Suprapubic skin (tissue), 4 donors: ENCODE data around the gene TM4SF20. TPM values are rescaled to one million over a fixed set of nuclear protein-coding genes. Genes with fewer than 3 reads are reported as not detected.

Experiments used
- DNase-seq, 2 donors: peaks; one replicate each; pipeline ENCODE4 v3.0.0-alpha.2; 2019; ENCODE audit warnings: low spot score in 2 of 2
- H3K27ac ChIP-seq: fragments of 200-600 bp; sonication (generic); one replicate; pipeline ENCODE4 v1.5.1; 2019
- H3K27me3 ChIP-seq: fragments of 200-600 bp; sonication (generic); one replicate; pipeline ENCODE4 v1.5.1; 2019
- H3K36me3 ChIP-seq: fragments of 200-600 bp; sonication (generic); one replicate; pipeline ENCODE4 v1.5.1; 2019
- H3K4me1 ChIP-seq: fragments of 200-600 bp; sonication (generic); one replicate; pipeline ENCODE4 v1.5.1; 2019
- H3K4me3 ChIP-seq: fragments of 200-600 bp; sonication (generic); one replicate; pipeline ENCODE4 v1.5.1; 2019; ENCODE audit warnings: mild to moderate bottlenecking
- H3K9me3 ChIP-seq: fragments of 200-600 bp; sonication (generic); one replicate; pipeline ENCODE4 v1.5.1; 2019
- CTCF ChIP-seq, 2 donors: fragments of 200-600 bp in 1 of 2; fragments of 450-650 bp in 1 of 2; sonication (generic) in 1 of 2; IDR thresholded peaks; one replicate each; pipeline ENCODE4 v1.5.1; 2016 to 2019; ENCODE audit warnings: antibody characterized with exemption in 2 of 2, mild to moderate bottlenecking in 1 of 2, moderate library complexity in 1 of 2
- EP300 ChIP-seq: sonication (generic); formaldehyde crosslinking; IDR thresholded peaks from one replicate; pipeline ENCODE4 v1.6.1; 2017; ENCODE audit warnings: antibody characterized with exemption
- POLR2A ChIP-seq, 2 donors: fragments of 450-650 bp; IDR thresholded peaks; one replicate each; pipeline ENCODE4 v1.6.1; 2017; ENCODE audit warnings: antibody characterized with exemption in 2 of 2, mild to moderate bottlenecking in 2 of 2, moderate library complexity in 2 of 2
- POLR2AphosphoS5 ChIP-seq, 3 donors: sonication (generic); formaldehyde crosslinking; IDR thresholded peaks; one replicate each; pipeline ENCODE4 v1.6.1; 2017; ENCODE audit warnings: antibody characterized with exemption in 3 of 3
- WGBS: methylation state at CpG from one replicate; pipeline ENCODE4 v1.1.5; 2018; 5-methylcytosine and 5-hydroxymethylcytosine counted together
- total RNA-seq, 4 donors: library from RNA; depleted of rRNA; stranded (reverse); fragments of >200 nt; gene quantifications; one replicate each; pipeline ENCODE4 v1.1.0, GENCODE V29; 2016

Gene TM4SF20
- total RNA-seq, 4 donors from 2014 or later = 0.42 TPM; not detected in 3

DNA sequence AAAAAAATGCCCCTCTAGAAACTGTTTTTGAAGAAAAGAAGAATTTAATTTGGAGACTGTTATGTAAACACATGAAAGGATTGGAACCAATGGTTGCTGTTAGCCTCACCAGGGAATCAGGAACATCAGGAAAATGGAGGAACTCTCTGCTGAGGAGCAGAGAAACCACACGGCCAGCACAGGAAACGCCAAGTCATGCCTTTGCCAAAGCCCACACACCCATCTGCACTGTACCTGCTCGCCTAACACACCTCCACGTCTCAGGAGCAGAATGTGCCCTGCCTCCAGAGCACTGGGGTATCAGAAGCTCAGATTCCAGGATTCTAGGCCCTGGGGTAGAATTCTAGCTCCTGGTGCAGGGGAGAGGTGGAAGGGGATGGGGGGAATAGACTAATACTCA, 18.5 kb upstream of the TM4SF20 start:
- TF ChIP-seq POLR2A (IDR thresholded peaks at IDR 0.05) (no peak), EP300 (no peak), POLR2AphosphoS5 (IDR thresholded peaks at IDR 0.05) (no peak), CTCF (IDR thresholded peaks at IDR 0.05) (no peak)
- DNase-seq = no peak
- no peaks in the 10 kb centered on the region for H3K9me3 ChIP-seq
- no peaks in the 10 kb centered on the region for H3K27me3 ChIP-seq
- no peak overlapping the region for H3K4me3 ChIP-seq
- H3K36me3 ChIP-seq = no peaks in the 10 kb centered on the region
- WGBS = 48% methylated on average over 4 of the region's 4 CpGs
- no peaks in the 10 kb centered on the region for H3K4me1 ChIP-seq
- no peak overlapping the region for H3K27ac ChIP-seq

- Histone ChIP-seq H3K9me3 (no peaks in the 10 kb centered on the region), H3K36me3 (no peaks in the 10 kb centered on the region), H3K4me3 (no peak overlapping the region), H3K27ac (no peak overlapping the region), H3K27me3 (no peaks in the 10 kb centered on the region), H3K4me1 (no peaks in the 10 kb centered on the region)
- no peak for DNase-seq
- WGBS = 73% methylated on average over 1 of the region's 1 CpG
- TF ChIP-seq POLR2A (IDR thresholded peaks at IDR 0.05) (no peak), CTCF (IDR thresholded peaks at IDR 0.05) (no peak), EP300 (no peak), POLR2AphosphoS5 (IDR thresholded peaks at IDR 0.05) (no peak)
These were observed 16.4 kb upstream of the TM4SF20 start for GRCh38 chr2:227395556-227395955.

- no peaks in the 10 kb centered on the region for H3K4me1 ChIP-seq
- H3K27me3 ChIP-seq = no peaks in the 10 kb centered on the region
- 95% methylated on average over 2 of the region's 2 CpGs for WGBS
- no peaks in the 10 kb centered on the region for H3K9me3 ChIP-seq
- no peak for DNase-seq
- no peak overlapping the region for H3K4me3 ChIP-seq
- H3K27ac ChIP-seq = no peak overlapping the region
- no peak for TF ChIP-seq EP300
- TF ChIP-seq POLR2AphosphoS5 (IDR thresholded peaks at IDR 0.05) = no peak
- TF ChIP-seq POLR2A (IDR thresholded peaks at IDR 0.05) = no peak
- TF ChIP-seq CTCF (IDR thresholded peaks at IDR 0.05) = no peak
- H3K36me3 ChIP-seq = no peaks in the 10 kb centered on the region
These were observed 15.3 kb upstream of the TM4SF20 start for GRCh38 chr2:227394401-227394800.

GRCh38 chr2:227390468-227391256, 11.6 kb upstream of the TM4SF20 start:
- Histone ChIP-seq H3K4me3 (no peak overlapping the region), H3K36me3 (no peaks in the 10 kb centered on the region), H3K4me1 (no peaks in the 10 kb centered on the region), H3K27me3 (no peaks in the 10 kb centered on the region), H3K27ac (no peak overlapping the region), H3K9me3 (no peaks in the 10 kb centered on the region)
- DNase-seq = no peak
- TF ChIP-seq POLR2AphosphoS5 (IDR thresholded peaks at IDR 0.05) = no peak
- no peak for TF ChIP-seq EP300
- TF ChIP-seq CTCF (IDR thresholded peaks at IDR 0.05) = no peak
- 88% methylated on average over 17 of the region's 17 CpGs for WGBS

DNA sequence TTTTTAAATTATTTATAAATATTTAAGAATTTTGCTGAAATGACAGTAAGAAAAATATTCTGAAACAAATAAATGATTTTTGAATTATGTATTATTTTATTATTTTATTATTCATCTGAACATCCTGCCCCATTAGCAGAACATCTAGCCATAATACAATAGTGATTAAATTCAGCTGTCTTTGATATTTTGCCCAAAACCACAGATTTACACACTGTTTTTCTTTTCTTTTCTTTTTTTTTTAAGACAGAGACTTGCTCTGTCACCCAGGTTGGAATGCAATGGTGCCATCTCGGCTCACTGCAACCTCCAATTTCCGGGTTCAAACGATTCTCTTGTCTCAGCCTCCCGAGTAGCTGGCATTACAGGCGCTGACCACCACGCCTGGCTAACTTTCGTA, 10.6 kb upstream of the TM4SF20 start:
- Histone ChIP-seq H3K4me3 (no peak overlapping the region), H3K27me3 (no peaks in the 10 kb centered on the region), H3K27ac (no peak overlapping the region), H3K4me1 (no peaks in the 10 kb centered on the region), H3K9me3 (no peaks in the 10 kb centered on the region), H3K36me3 (no peaks in the 10 kb centered on the region)
- 86% methylated on average over 7 of the region's 7 CpGs for WGBS
- DNase-seq = no peak
- no peak for TF ChIP-seq EP300
- TF ChIP-seq CTCF (IDR thresholded peaks at IDR 0.05) = no peak
- TF ChIP-seq POLR2A (IDR thresholded peaks at IDR 0.05) = no peak
- no peak for TF ChIP-seq POLR2AphosphoS5 (IDR thresholded peaks at IDR 0.05)
